Naive thymus-derived CD8-positive, alpha-beta T cell (primary cell): ENCODE results near the gene TMCO2. TPM values are rescaled to one million over a fixed set of nuclear protein-coding genes. Genes with fewer than 3 reads are reported as not detected.

Experiments
- ATAC-seq, 2 donors: fragments of 150-1000 bp; cut with Tn5 transposase in 1 of 2; sonication (Bioruptor Pico), chemical (Tn5 transposase) in 1 of 2; 1 replicate in 1 of 2; 2 replicates in 1 of 2; pipeline ENCODE4 v1.10.0; 2021; ENCODE audit warnings: mild to moderate bottlenecking in 2 of 2, moderate library complexity in 2 of 2
- POLR2A ChIA-PET: fragments of 350-600 bp; sonication (Branson Sonifier 250); formaldehyde crosslinking; loops from one replicate; lab custom pipeline; 2021; ENCODE audit warnings: antibody characterized with exemption; lab: Charles Lee
- DNase-seq, 10 donors: peaks; one replicate each; pipeline versions ENCODE4 v3.0.0 to v3.0.0-alpha.2; 2020 to 2022
- H3K27ac Mint-ChIP-seq, 10 donors: one replicate each; pipeline ENCODE4 v1.8.0; 2020 to 2022; ENCODE audit warnings: mild to moderate bottlenecking in 10 of 10, mixed read lengths in 10 of 10, moderate library complexity in 4 of 10, inconsistent platforms in 1 of 10
- H3K27me3 Mint-ChIP-seq, 5 donors: one replicate each; pipeline ENCODE4 v1.8.0; 2021 to 2022; ENCODE audit warnings: mixed read lengths in 5 of 5
- H3K36me3 Mint-ChIP-seq, 3 donors: one replicate each; pipeline ENCODE4 v1.8.0; 2020 to 2022; ENCODE audit warnings: mixed read lengths in 3 of 3, mild to moderate bottlenecking in 2 of 3, inconsistent platforms in 1 of 3
- H3K4me1 Mint-ChIP-seq, 4 donors: one replicate each; pipeline ENCODE4 v1.8.0; 2021 to 2022; ENCODE audit warnings: mixed read lengths in 4 of 4
- H3K4me3 Mint-ChIP-seq, 10 donors: one replicate each; pipeline ENCODE4 v1.8.0; 2020 to 2022; ENCODE audit warnings: mild to moderate bottlenecking in 10 of 10, mixed read lengths in 10 of 10, moderate library complexity in 6 of 10, inconsistent platforms in 1 of 10
- H3K9me3 Mint-ChIP-seq, 9 donors: one replicate each; pipeline ENCODE4 v1.8.0; 2020 to 2022; ENCODE audit warnings: mixed read lengths in 9 of 9, mild to moderate bottlenecking in 3 of 9, inconsistent platforms in 1 of 9, moderate library complexity in 1 of 9
- polyA plus RNA-seq, 3 donors: library from polyadenylated mRNA; unstranded; fragments of 300-500 nt; fragmentation: Illumina TruSeq; gene quantifications; one replicate each; pipeline ENCODE4 v1.2.3, GENCODE V29; 2021
- total RNA-seq, 8 experiments: library from RNA in 2 of 8; stranded (reverse) in 2 of 8; gene quantifications; one replicate each; pipeline ENCODE4 v1.2.3 and lab custom pipeline; 2021 to 2026

Gene TMCO2
- total and polyA plus RNA-seq, 5 experiments from 2014 or later = not detected

DNA sequence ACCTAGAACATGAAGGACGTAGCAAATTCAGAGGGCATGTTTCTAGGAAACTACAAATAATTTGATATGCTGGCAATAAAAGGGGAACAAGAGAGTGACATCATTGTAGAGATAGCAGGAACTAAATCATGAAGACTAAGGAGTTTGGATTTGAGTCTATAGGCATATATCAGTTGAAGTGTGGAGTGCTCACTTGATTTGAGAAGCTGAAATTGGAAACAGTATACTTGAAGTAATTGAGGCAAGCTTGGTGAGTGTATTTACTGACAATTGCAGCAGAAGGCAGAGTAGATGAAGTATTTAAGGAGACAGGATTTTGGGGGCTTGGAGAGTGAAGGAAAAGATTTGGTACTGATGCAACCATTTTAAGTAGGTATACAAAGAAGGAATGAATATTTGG is 6.4 kb upstream of the TMCO2 start:
- Mint-ChIP-seq H3K27ac (peak overlapping the region in 7 of 10 donors; percentile 1 to 81 (median 21)), H3K27me3 (no peaks in the 10 kb centered on the region), H3K36me3 (peaks cover 7 to 26% (median 20%) of the 10 kb centered on the region in 3 donors), H3K4me1 (peaks cover 7 to 16% (median 8%) of the 10 kb centered on the region in 4 donors), H3K9me3 (peaks cover 0 to 3% (median 0%) of the 10 kb centered on the region in 9 donors), H3K4me3 (no peak overlapping the region)
- ATAC-seq (no peak), DNase-seq (no peak)
- POLR2A ChIA-PET = interaction anchor here (1.0 kb wide), 1 partner anchor 16 kb away, joined by 5 read pairs; no protein-coding TSS in a partner anchor

DNA sequence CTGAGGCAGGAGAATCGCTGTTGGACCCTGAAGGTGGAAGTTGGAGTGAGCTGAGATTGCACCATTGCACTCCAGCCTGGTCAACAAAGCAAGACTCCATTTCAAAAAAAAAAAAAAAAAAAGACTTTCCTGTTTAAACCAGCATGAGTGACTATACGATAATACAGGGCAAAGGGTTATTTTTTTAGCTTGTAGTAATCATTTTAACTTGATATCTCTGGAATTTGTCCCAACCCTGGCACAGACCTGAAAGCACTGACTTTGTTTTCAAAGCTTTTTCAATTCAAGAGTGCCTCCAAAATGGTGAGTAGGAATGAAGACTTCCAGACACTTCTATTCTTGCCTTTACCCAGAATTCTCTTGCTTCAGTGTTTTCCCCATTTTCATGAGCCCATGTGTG is 4.4 kb upstream of the TMCO2 start:
- Mint-ChIP-seq H3K36me3 (peaks cover 0 to 6% (median under 1%) of the 10 kb centered on the region in 3 donors), H3K27me3 (no peaks in the 10 kb centered on the region), H3K4me3 (no peak overlapping the region), H3K9me3 (no peaks in the 10 kb centered on the region), H3K27ac (no peak overlapping the region), H3K4me1 (peaks cover 7 to 16% (median 8%) of the 10 kb centered on the region in 4 donors)
- DNase-seq = no peak
- POLR2A ChIA-PET = interaction anchor here (1.4 kb wide), 1 partner anchor 54 kb away, joined by 4 read pairs; no protein-coding TSS in a partner anchor
- no peak for ATAC-seq

DNA sequence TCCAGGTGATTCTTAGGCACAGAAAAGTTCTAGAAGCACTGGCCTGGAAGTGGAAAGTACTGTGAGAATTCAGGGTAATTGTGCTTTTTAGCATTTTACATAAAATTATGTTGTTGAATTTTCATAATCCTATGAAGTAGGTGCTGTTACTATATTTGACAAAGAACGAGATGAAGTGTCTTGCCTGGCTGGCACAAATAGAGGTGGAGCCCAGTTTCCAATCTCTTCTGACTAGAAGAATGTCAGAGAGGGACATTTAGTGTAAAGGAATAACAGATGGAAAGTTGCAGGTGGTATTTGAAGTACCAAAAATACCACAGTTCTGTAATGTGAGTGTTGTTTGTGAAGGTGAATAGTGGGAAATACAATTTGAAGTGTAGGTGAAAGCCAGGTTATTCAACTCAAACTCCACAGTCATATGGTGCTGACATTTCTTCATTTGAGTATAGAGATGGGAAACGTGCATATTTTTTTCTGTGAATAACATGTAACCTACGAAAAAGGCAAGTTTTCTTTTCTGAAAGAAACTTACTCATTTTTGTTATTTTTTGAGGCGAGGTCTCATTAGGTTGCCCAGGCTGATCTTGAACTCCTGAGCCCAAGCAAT is 3.5 kb upstream of the TMCO2 start:
- Mint-ChIP-seq H3K4me3 (no peak overlapping the region), H3K27me3 (no peaks in the 10 kb centered on the region), H3K27ac (peak overlapping the region in 1 of 10 donors; percentile 15), H3K4me1 (peaks cover 7 to 16% (median 8%) of the 10 kb centered on the region in 4 donors), H3K36me3 (peaks cover 0 to 5% (median 0%) of the 10 kb centered on the region in 3 donors), H3K9me3 (no peaks in the 10 kb centered on the region)
- ATAC-seq (no peak), DNase-seq (no peak)
- POLR2A ChIA-PET = no interaction called here

DNA sequence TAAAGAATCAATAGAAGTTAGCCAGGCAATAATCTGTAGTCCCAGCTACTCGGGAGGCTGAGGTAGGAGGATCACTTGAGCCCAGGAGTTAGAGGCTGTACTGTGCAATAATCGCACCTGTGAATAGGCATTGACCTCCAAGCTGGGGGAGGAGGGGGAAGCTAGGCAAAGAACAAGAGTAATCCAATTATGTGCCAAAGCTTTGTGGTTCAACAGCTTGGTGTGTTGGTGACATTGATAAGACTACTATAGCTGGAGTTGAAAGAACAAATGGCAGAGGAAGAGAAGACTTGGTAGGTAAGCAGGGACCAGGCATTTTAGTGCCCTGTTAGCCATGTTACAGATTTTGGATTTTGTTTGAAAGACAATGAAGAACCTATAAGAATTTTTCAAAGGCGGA is 2.1 kb upstream of the TMCO2 start:
- no peak overlapping the region for H3K4me3 Mint-ChIP-seq
- ATAC-seq (no peak), DNase-seq (no peak)
- no peaks in the 10 kb centered on the region for H3K27me3 Mint-ChIP-seq
- peaks cover 7 to 15% (median 8%) of the 10 kb centered on the region in 4 donors for H3K4me1 Mint-ChIP-seq
- POLR2A ChIA-PET = no interaction called here
- H3K36me3 Mint-ChIP-seq = no peaks in the 10 kb centered on the region
- H3K9me3 Mint-ChIP-seq = no peaks in the 10 kb centered on the region
- peak overlapping the region in 1 of 10 donors; percentile 22 for H3K27ac Mint-ChIP-seq

DNA sequence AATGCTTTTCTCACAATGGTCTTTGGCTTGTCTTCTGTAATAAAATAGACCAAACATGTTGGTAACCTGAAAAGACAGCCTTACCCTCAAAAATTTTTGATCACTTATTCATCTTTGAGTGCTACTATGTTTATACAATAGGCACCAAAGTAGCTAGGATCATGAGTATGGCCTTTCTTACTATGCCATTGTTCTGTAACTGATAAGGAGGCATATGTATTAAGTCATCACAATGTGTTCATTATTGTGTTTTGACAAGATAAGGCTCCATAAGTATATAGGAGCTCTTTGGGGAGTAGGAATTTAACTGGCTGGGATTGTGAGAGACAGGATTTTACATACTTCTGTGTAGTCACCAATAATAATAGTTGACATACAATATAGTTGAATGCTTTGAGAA is 675 bp downstream of the TMCO2 start:
- Mint-ChIP-seq H3K36me3 (no peaks in the 10 kb centered on the region), H3K27ac (no peak overlapping the region), H3K4me3 (no peak overlapping the region), H3K4me1 (peaks cover 0 to 9% (median 7%) of the 10 kb centered on the region in 4 donors), H3K9me3 (no peaks in the 10 kb centered on the region), H3K27me3 (no peaks in the 10 kb centered on the region)
- DNase-seq (no peak), ATAC-seq (no peak)
- POLR2A ChIA-PET = no interaction called here

DNA sequence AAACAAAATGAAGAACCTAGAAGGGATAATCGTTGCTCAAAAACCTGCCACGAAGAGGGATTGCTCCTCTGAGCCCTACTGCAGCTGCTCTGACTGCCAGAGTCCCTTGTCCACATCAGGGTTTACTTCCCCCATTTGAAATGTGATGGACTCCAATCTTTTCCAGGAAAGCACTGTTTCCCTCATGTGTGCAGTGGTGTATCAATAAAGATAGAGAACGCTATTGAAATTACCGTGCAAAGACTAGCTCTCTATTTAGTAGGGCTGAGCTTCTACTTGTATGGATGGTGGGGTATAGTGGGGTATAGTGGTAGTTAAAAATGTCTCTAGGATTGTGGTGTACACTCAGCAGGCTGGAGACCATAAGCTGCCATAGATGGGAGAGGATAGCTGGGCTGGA is 3.7 kb downstream of the TMCO2 start:
- no peak overlapping the region for H3K4me3 Mint-ChIP-seq
- no peaks in the 10 kb centered on the region for H3K27me3 Mint-ChIP-seq
- ATAC-seq (no peak), DNase-seq (no peak)
- POLR2A ChIA-PET = interaction anchor here (0.6 kb wide), 1 partner anchor 103 kb away, joined by 3 read pairs; no protein-coding TSS in a partner anchor
- H3K4me1 Mint-ChIP-seq = peaks cover 16 to 22% (median 19%) of the 10 kb centered on the region in 4 donors
- no peaks in the 10 kb centered on the region for H3K9me3 Mint-ChIP-seq
- H3K36me3 Mint-ChIP-seq = no peaks in the 10 kb centered on the region
- peak overlapping the region in 3 of 10 donors; percentile 6 to 17 (median 12) for H3K27ac Mint-ChIP-seq

DNA sequence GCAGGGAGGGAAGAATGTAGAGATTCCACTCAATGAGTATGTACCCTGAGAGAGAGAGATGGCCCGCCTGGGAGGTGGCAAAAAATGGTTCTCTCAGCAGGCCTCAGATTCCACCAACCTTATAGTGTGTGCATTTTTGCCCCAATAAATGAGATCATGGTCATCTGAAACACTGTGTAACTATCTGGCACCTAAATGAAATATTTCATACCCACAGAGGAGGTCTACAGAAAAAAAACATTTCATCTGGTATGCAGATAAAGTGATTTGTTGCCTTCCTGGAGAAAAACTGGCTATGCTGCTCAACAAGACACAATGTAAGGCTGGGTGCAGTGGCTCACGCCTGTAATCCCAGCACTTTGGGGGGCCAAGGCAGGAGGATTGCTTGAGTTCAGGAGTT is 4.9 kb downstream of the TMCO2 start:
- Mint-ChIP-seq H3K4me1 (peaks cover 21 to 34% (median 27%) of the 10 kb centered on the region in 4 donors), H3K4me3 (no peak overlapping the region), H3K27me3 (no peaks in the 10 kb centered on the region), H3K36me3 (no peaks in the 10 kb centered on the region), H3K9me3 (no peaks in the 10 kb centered on the region), H3K27ac (peak overlapping the region in 2 of 10 donors; percentile 3 to 14)
- DNase-seq = no peak
- POLR2A ChIA-PET = no interaction called here
- no peak for ATAC-seq

DNA sequence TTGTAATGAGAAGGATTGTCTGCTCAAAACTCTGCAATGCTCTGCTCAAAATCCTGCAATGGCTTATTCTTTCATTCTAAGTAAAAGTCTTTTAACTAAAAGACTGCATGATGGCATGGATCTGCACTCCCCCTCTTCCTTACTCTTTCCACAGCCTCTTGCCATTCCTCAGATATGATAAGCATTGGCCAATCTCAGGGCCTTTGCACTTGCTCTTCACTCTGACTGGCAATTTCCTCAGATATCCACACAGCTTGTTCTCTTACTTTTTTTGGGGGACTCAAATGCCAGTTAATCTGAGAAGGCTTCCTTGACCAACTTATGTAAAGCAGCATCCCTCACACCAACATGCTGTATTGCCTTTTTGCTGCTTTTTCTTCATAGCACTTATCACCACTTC is 7.5 kb downstream of the TMCO2 start:
- DNase-seq (no peak), ATAC-seq (no peak)
- H3K27ac Mint-ChIP-seq = peak overlapping the region in 4 of 10 donors; percentile 9 to 77 (median 35)
- peaks cover 0 to 1% (median 0%) of the 10 kb centered on the region in 3 donors for H3K36me3 Mint-ChIP-seq
- H3K4me3 Mint-ChIP-seq = no peak overlapping the region
- H3K9me3 Mint-ChIP-seq = no peaks in the 10 kb centered on the region
- H3K4me1 Mint-ChIP-seq = peaks cover 25 to 55% (median 35%) of the 10 kb centered on the region in 4 donors
- POLR2A ChIA-PET = interaction anchor here (1.0 to 1.8 kb wide), 2 partner anchors 61 to 93 kb away, joined by 5 read pairs; partner anchors contain the start of gene RLF
- H3K27me3 Mint-ChIP-seq = no peaks in the 10 kb centered on the region

DNA sequence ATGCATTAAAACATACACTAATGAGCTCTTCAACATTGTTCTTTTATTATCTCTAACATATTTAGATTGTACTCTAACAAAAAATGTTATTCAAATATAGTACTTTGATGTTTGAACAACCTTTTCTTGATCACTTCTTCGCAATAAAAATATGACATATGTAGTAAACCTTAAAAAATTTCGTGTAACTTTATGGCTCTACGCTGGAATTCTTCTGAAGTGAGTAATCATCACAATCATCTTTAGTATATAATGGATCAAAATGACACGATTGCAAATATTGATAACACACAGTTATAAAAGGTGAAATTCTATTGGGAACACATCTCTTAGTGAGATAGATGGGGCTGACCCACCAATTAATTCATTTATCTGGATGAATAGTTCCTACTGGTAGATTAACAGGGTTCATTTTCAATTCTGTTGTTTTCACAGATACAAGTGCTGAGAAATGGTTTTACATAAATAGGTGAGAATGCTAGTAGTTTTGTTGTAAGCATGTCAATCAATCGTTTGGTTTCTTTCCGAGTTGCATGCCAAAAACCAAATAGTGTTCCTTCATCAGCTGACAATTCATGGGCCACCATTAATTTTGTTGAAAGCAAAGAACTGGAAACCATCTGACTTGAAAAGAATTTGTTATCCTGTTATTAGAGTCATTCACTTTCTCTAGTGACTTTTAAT is 8.8 kb downstream of the TMCO2 start:
- no peak for ATAC-seq
- Mint-ChIP-seq H3K4me1 (peaks cover 21 to 64% (median 41%) of the 10 kb centered on the region in 4 donors), H3K27ac (peak overlapping the region; percentile 79 to 100 (median 100)), H3K36me3 (peaks cover 0 to 14% (median 10%) of the 10 kb centered on the region in 3 donors), H3K4me3 (peak overlapping the region; percentile 26 to 99 (median 98)), H3K27me3 (no peaks in the 10 kb centered on the region), H3K9me3 (no peaks in the 10 kb centered on the region)
- POLR2A ChIA-PET = interaction anchor here (1.0 to 1.8 kb wide), 3 partner anchors 94 to 160 kb away, joined by 4 to 5 read pairs (median 5); partner anchors contain the start of genes PPT1, RLF and SMAP2
- no peak for DNase-seq

DNA sequence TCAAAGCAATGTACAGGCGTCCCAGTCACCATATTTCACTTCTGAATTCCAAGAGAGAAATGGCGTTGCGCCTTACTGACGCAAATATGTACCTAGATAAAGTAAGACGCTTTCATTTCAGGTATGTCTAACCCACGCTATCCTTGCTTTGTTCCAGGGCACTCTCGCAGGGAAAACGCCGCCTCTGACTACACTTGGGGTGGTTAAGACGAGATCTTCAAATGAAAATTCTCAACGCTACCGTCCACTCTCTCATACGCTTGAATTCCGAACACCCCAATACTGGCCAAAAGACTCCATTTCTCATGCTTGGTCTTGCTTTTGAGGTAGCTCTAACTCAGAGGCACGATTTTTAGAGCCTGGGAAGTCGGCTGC is 9.6 kb downstream of the TMCO2 start:
- H3K4me3 Mint-ChIP-seq = peak overlapping the region; percentile 95 to 99 (median 98)
- ATAC-seq = peak in 1 of 2 donors; percentile 7
- H3K36me3 Mint-ChIP-seq = peaks cover 0 to 22% (median 13%) of the 10 kb centered on the region in 3 donors
- peak overlapping the region; percentile 97 to 100 (median 100) for H3K27ac Mint-ChIP-seq
- peak in 1 of 10 donors; percentile 65 for DNase-seq
- H3K27me3 Mint-ChIP-seq = no peaks in the 10 kb centered on the region
- H3K4me1 Mint-ChIP-seq = peaks cover 20 to 65% (median 44%) of the 10 kb centered on the region in 4 donors
- POLR2A ChIA-PET = interaction anchor here (0.7 to 2.3 kb wide), 10 partner anchors 12 to 251 kb away, joined by 3 to 13 read pairs (median 5); partner anchors contain the start of genes CAP1, EXO5, PPT1 and RLF
- no peaks in the 10 kb centered on the region for H3K9me3 Mint-ChIP-seq

DNA sequence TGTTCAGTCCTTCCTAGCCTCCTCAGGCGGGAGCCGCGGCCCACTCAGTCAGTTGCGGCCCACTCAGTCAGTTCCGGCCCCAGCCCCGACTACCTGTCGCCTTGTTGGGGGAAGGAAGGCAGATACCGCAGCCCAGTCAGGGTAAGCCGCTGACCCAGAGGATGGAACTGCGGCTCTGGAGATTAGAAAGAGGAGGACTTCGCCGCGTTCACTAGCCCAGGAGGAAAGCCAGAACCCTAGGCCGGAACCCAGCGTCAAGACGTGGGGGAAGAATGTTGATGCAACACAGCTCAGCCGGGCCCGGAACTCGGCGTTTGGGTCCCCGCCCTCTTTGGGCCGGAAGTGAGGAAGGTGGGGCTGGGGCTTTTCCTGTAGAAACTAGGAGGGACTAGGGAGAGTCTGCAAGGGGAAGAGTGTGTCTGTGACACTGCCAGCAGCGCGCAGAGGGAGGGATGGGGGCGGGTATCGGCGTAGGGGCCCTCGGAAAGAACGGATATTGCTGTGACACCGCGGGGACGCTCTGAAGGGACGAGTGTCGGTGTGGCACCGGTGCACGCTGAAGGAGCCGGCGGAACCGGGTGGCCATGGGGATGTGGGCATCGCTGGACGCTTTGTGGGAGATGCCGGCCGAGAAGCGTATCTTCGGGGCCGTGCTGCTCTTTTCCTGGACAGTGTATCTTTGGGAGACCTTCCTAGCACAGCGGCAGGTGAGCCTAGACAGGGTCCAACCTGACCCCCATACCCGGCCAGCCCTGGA is 10.1 kb downstream of the TMCO2 start, which contains the start of gene ZMPSTE24:
ZMPSTE24 (plus strand) TSS at position 549 of the 757 bp plus-strand sequence; CDS start at position 585, 36 bp downstream.
- peaks cover 5 to 26% (median 17%) of the 10 kb centered on the region in 3 donors for H3K36me3 Mint-ChIP-seq
- peak within 1 kb of the TSS; percentile 95 to 99 (median 98) for H3K4me3 Mint-ChIP-seq
- DNase-seq = peak; percentile 85 to 99 (median 96)
- H3K4me1 Mint-ChIP-seq = peaks cover 23 to 68% (median 49%) of the 10 kb centered on the region in 4 donors
- ATAC-seq = peak; percentile 95 to 97
- H3K27me3 Mint-ChIP-seq = no peaks in the 10 kb centered on the region
- POLR2A ChIA-PET = interaction anchor here (0.6 to 2.3 kb wide), 12 partner anchors 11 to 519 kb away, joined by 3 to 13 read pairs (median 5); partner anchors contain the start of genes CAP1, EXO5, PPIE and PPT1
- H3K9me3 Mint-ChIP-seq = no peaks in the 10 kb centered on the region
- H3K27ac Mint-ChIP-seq = peak within 1 kb of the TSS; percentile 97 to 100 (median 100)

DNA sequence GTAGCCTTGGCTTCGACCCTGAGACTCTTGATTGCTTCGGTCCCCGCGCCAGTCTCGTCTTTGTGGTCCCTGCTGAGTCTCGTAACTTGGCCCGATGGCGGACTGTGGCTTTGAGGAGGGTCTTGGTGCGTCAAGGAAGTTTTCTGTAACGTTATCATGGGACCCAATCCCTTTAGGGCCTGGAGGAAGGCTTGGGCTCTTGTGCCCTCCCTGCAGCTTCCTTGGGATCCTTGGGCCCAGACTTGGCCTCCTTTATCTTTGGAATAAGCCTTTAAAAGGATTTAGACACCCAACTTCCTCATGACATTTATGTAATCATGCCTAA is 10.7 kb downstream of the TMCO2 start:
- DNase-seq = no peak
- Mint-ChIP-seq H3K36me3 (peaks cover 6 to 32% (median 21%) of the 10 kb centered on the region in 3 donors), H3K27me3 (no peaks in the 10 kb centered on the region), H3K9me3 (no peaks in the 10 kb centered on the region), H3K4me3 (peak overlapping the region; percentile 95 to 99 (median 98)), H3K27ac (peak overlapping the region; percentile 97 to 100 (median 100)), H3K4me1 (peaks cover 27 to 73% (median 53%) of the 10 kb centered on the region in 4 donors)
- POLR2A ChIA-PET = interaction anchor here (0.6 to 2.3 kb wide), 8 partner anchors 34 to 520 kb away, joined by 3 to 13 read pairs (median 6); partner anchors contain the start of genes CAP1, PPIE, PPT1 and SMAP2
- ATAC-seq = no peak
